B cell (primary cell): Measurements from ENCODE around the gene FFAR3. TPM values are rescaled to one million over a fixed set of nuclear protein-coding genes. Genes with fewer than 3 reads are reported as not detected.

Source experiments
- ATAC-seq: fragments of 200-7000 bp; cut with Tn5 transposase; one replicate; pipeline ENCODE4 v1.10.0; 2021; ENCODE audit warnings: low read depth, mild to moderate bottlenecking, moderate number of reproducible peaks, moderate library complexity
- CTCF ChIA-PET: fragments of 350-600 bp; sonication (Branson Sonifier 250); formaldehyde crosslinking; loops from one replicate; lab custom pipeline; 2021; ENCODE audit warnings: antibody characterized with exemption, inconsistent platforms; lab: Charles Lee
- POLR2A ChIA-PET: fragments of 350-600 bp; sonication (Branson Sonifier 250); formaldehyde crosslinking; loops from one replicate; lab custom pipeline; 2021; ENCODE audit warnings: antibody characterized with exemption; lab: Charles Lee
- DNase-seq: peaks from one replicate; pipeline ENCODE4 v3.0.0; 2013
- H2AFZ ChIP-seq: 2 replicates; pipeline ENCODE4 v1.6.1; 2012; ENCODE audit warnings: mild to moderate bottlenecking, low read depth, low read length; ENCODE audit not compliant: insufficient read depth, poor library complexity, severe bottlenecking
- H3K27ac ChIP-seq, 2 donors: 1 replicate in 1 of 2; 2 replicates in 1 of 2; pipeline ENCODE4 v1.5.1; 2012 to 2013; ENCODE audit warnings: low read length in 2 of 2, mild to moderate bottlenecking in 2 of 2, moderate library complexity in 1 of 2
- H3K27me3 ChIP-seq, 4 experiments: fragments of 200-600 bp in 1 of 4; sonication (generic) in 1 of 4; replicated peaks in 1 of 4; 1 replicate in 2 of 4; 2 replicates in 2 of 4; pipeline versions ENCODE4 v1.6.1 to v1.7.0; 2013 to 2016; ENCODE audit warnings: low read length in 3 of 4, mild to moderate bottlenecking in 2 of 4, mixed read lengths in 1 of 4, moderate library complexity in 1 of 4; ENCODE audit not compliant: insufficient read depth in 4 of 4, control insufficient read depth in 3 of 4; ENCODE audit errors: control extremely low read depth in 1 of 4
- H3K36me3 ChIP-seq, 2 experiments: replicated peaks in 1 of 2; 1 replicate in 1 of 2; 2 replicates in 1 of 2; pipeline versions ENCODE4 v1.6.1 to v1.7.1; 2013; ENCODE audit warnings: low read length in 1 of 2; ENCODE audit not compliant: insufficient read depth in 2 of 2, control insufficient read depth in 1 of 2; ENCODE audit errors: control extremely low read depth in 1 of 2, extremely low read depth in 1 of 2
- H3K4me1 ChIP-seq, 2 donors: fragments of 200-600 bp in 1 of 2; sonication (generic) in 1 of 2; 1 replicate in 1 of 2; 2 replicates in 1 of 2; pipeline versions ENCODE4 v1.5.1 to v1.6.1; 2013 to 2017; ENCODE audit warnings: low read length in 2 of 2; ENCODE audit not compliant: control insufficient read depth in 2 of 2, insufficient read depth in 2 of 2
- H3K4me2 ChIP-seq: replicated peaks from 2 replicates; pipeline ENCODE3; 2012; ENCODE audit warnings: mild to moderate bottlenecking, low read depth, low read length; ENCODE audit not compliant: poor library complexity, severe bottlenecking
- H3K4me3 ChIP-seq, 5 experiments: fragments of 200-600 bp in 1 of 5; sonication (generic) in 1 of 5; 1 replicate in 3 of 5; 2 replicates in 2 of 5; pipeline versions ENCODE4 v1.5.1 to v1.7.0; 2011 to 2016; ENCODE audit warnings: low read length in 4 of 5, mild to moderate bottlenecking in 4 of 5, low read depth in 2 of 5, control low read depth in 1 of 5, moderate library complexity in 1 of 5; ENCODE audit not compliant: insufficient read depth in 1 of 5; ENCODE audit errors: control extremely low read depth in 1 of 5, extremely low read depth in 1 of 5
- H3K79me2 ChIP-seq: fragments of 200-600 bp; sonication (generic); one replicate; pipeline ENCODE4 v1.6.0; 2016; ENCODE audit warnings: low read length; ENCODE audit not compliant: control insufficient read depth, insufficient read depth
- H3K9ac ChIP-seq: fragments of 200-600 bp; sonication (generic); 2 replicates; pipeline ENCODE4 v1.6.1; 2017; ENCODE audit warnings: mild to moderate bottlenecking, low read length, moderate library complexity
- H3K9me3 ChIP-seq, 3 donors: one replicate each; pipeline versions ENCODE4 v1.6.1 to v1.7.1; 2013; ENCODE audit warnings: low read length in 2 of 3; ENCODE audit not compliant: control insufficient read depth in 2 of 3, insufficient read depth in 1 of 3; ENCODE audit errors: control extremely low read depth in 1 of 3
- H4K20me1 ChIP-seq: 2 replicates; pipeline ENCODE4 v1.6.0; 2012; ENCODE audit warnings: mild to moderate bottlenecking, low read length; ENCODE audit not compliant: insufficient read depth, control insufficient read depth, poor library complexity, severe bottlenecking
- H3K27ac Mint-ChIP-seq: one replicate; pipeline ENCODE4 v1.8.0; 2021; ENCODE audit warnings: mixed read lengths
- H3K27me3 Mint-ChIP-seq: one replicate; pipeline ENCODE4 v1.8.0; 2021; ENCODE audit warnings: mixed read lengths
- H3K4me1 Mint-ChIP-seq: one replicate; pipeline ENCODE4 v1.8.0; 2021; ENCODE audit warnings: mixed read lengths
- H3K4me3 Mint-ChIP-seq: one replicate; pipeline ENCODE4 v1.8.0; 2021; ENCODE audit warnings: mixed read lengths
- H3K9me3 Mint-ChIP-seq: one replicate; pipeline ENCODE4 v1.8.0; 2022; ENCODE audit warnings: mixed read lengths; ENCODE audit not compliant: insufficient read depth
- CTCF ChIP-seq: fragments of 200-600 bp; IDR thresholded peaks from one replicate; pipeline ENCODE4 v1.8.0; 2022; ENCODE audit warnings: antibody characterized with exemption, mild to moderate bottlenecking
- EZH2 ChIP-seq: IDR thresholded peaks from 2 replicates; pipeline ENCODE4 v1.6.1; 2012; ENCODE audit warnings: borderline replicate concordance, low read depth, mild to moderate bottlenecking, moderate library complexity, low read length; ENCODE audit not compliant: insufficient read depth, poor library complexity, severe bottlenecking
- WGBS: methylation state at CpG from one replicate; pipeline ENCODE4 v1.1.5; 2013; ENCODE audit warnings: missing lambda C conversion rate; ENCODE audit not compliant: insufficient coverage; 5-methylcytosine and 5-hydroxymethylcytosine counted together
- intact Hi-C: fragments of 100-400 bp; cut with micrococcal nuclease; formaldehyde crosslinking; loops from one replicate; pipeline ENCODE4 v1.10.0; 2022
- polyA plus RNA-seq: library from polyadenylated mRNA; depleted of rRNA; stranded (reverse); fragments of >200 nt; gene quantifications from 2 replicates; pipeline ENCODE4 v1.2.3, GENCODE V29; 2012
- total RNA-seq, 2 donors: library from RNA; stranded (reverse); fragments of 120-200 nt in 1 of 2; gene quantifications; 1 replicate in 1 of 2; 2 replicates in 1 of 2; pipeline versions ENCODE4 v1.2.3 to v1.2.4, GENCODE V29; 2013 to 2022

FFAR3 gene
- total and polyA plus RNA-seq, 2 donors (not counting 1 experiment from before 2014, with no cell fraction given): 0.63 TPM; not detected in 1

GRCh38 chr19:35353635-35354034, 4.6 kb upstream of the FFAR3 start:
- no peak overlapping the region for H3K4me3 ChIP-seq
- Mint-ChIP-seq H3K4me1 (peaks cover 28% of the 10 kb centered on the region), H3K27ac (no peak overlapping the region), H3K27me3 (peaks cover 17% of the 10 kb centered on the region), H3K9me3 (no peaks in the 10 kb centered on the region), H3K4me3 (no peak overlapping the region)
- no peak for TF ChIP-seq CTCF
- TF ChIP-seq EZH2: no peak
- H3K4me2 ChIP-seq: no peak overlapping the region
- H3K4me1 ChIP-seq: peaks cover 22 to 34% of the 10 kb centered on the region in 2 donors
- no peak overlapping the region for H3K27ac ChIP-seq
- ChIA-PET CTCF (interaction anchor here (0.6 to 13.5 kb wide), 34 partner anchors 12 to 389 kb away, joined by 3 to 234 read pairs (median 5); partner anchors contain the start of genes FFAR2 and FXYD7), POLR2A (interaction anchor here (2.0 kb wide), 1 partner anchor 115 kb away, joined by 6 read pairs; no protein-coding TSS in a partner anchor)
- H4K20me1 ChIP-seq: no peaks in the 10 kb centered on the region
- H3K27me3 ChIP-seq: peaks cover 0 to 5% (median 0%) of the 10 kb centered on the region in 4 experiments
- DNase-seq: no peak
- H3K9ac ChIP-seq: no peak overlapping the region
- no peaks in the 10 kb centered on the region for H3K36me3 ChIP-seq
- no peaks in the 10 kb centered on the region for H3K79me2 ChIP-seq
- ATAC-seq: no peak
- H3K9me3 ChIP-seq: peaks cover 0 to 9% (median 0%) of the 10 kb centered on the region in 3 donors
- H2AFZ ChIP-seq: no peak overlapping the region
- intact Hi-C loops: loop anchor here (2.0 kb wide), 1 partner anchor 47 kb away; no protein-coding TSS in a partner anchor
- WGBS: 90% methylated on average over 4 of the region's 9 CpGs

GRCh38 chr19:35354898-35355297, 3.4 kb upstream of the FFAR3 start:
- Histone ChIP-seq H2AFZ (no peak overlapping the region), H3K4me2 (no peak overlapping the region), H3K9me3 (no peaks in the 10 kb centered on the region), H3K9ac (no peak overlapping the region), H3K27me3 (peaks cover 0 to 5% (median 0%) of the 10 kb centered on the region in 4 experiments), H3K36me3 (no peaks in the 10 kb centered on the region), H3K4me3 (no peak overlapping the region), H3K79me2 (no peaks in the 10 kb centered on the region), H4K20me1 (no peaks in the 10 kb centered on the region), H3K27ac (no peak overlapping the region), H3K4me1 (peaks cover 9 to 22% of the 10 kb centered on the region in 2 donors)
- ChIA-PET CTCF (interaction anchor here (2.9 to 13.5 kb wide), 4 partner anchors 108 to 288 kb away, joined by 10 to 234 read pairs (median 54); no protein-coding TSS in a partner anchor), POLR2A (interaction anchor here (0.6 kb wide), 1 partner anchor 56 kb away, joined by 3 read pairs; no protein-coding TSS in a partner anchor)
- peaks cover 17% of the 10 kb centered on the region for H3K27me3 Mint-ChIP-seq
- TF ChIP-seq EZH2 (no peak), CTCF (no peak)
- WGBS: 89% methylated on average over 5 of the region's 8 CpGs
- H3K4me1 Mint-ChIP-seq: peaks cover 15% of the 10 kb centered on the region
- intact Hi-C loops: no loop called here
- no peak for ATAC-seq
- DNase-seq: no peak
- no peak overlapping the region for H3K27ac Mint-ChIP-seq
- H3K4me3 Mint-ChIP-seq: no peak overlapping the region
- H3K9me3 Mint-ChIP-seq: no peaks in the 10 kb centered on the region
